ENCODE measurements around the gene NEK5.
"Not testable (repeated sequence)": the region's sequence is repeated elsewhere in the genome, so short reads cannot be mapped to it uniquely, and the experiment has no call there.

NEK5 gene

DNA sequence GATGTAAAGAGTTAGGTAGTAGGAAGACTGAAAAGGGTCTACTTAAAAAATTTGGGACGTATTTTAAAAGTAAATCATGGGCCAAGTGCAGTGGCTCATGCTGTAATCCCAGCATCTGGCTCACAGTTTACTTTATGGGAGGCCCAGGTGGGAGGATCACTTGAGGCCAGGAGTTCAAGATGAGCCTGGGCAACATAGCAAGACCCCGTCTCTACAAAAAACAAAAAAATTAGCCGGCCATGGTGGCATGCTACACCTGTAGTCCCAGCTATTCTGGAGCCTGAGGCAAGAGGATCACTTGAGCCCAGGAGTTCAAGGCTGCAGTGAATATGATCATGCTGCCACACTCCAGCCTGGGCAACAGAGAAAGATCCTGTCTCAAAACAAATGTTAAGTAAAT lies 81.4 kb downstream of the NEK5 start:
- DNase-seq (ENCODE audit: low read depth): no peak
- TF ChIP-seq, protein P1, sequence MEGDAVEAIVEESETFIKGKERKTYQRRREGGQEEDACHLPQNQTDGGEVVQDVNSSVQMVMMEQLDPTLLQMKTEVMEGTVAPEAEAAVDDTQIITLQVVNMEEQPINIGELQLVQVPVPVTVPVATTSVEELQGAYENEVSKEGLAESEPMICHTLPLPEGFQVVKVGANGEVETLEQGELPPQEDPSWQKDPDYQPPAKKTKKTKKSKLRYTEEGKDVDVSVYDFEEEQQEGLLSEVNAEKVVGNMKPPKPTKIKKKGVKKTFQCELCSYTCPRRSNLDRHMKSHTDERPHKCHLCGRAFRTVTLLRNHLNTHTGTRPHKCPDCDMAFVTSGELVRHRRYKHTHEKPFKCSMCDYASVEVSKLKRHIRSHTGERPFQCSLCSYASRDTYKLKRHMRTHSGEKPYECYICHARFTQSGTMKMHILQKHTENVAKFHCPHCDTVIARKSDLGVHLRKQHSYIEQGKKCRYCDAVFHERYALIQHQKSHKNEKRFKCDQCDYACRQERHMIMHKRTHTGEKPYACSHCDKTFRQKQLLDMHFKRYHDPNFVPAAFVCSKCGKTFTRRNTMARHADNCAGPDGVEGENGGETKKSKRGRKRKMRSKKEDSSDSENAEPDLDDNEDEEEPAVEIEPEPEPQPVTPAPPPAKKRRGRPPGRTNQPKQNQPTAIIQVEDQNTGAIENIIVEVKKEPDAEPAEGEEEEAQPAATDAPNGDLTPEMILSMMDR (conservative IDR thresholded peaks at IDR 0.05; ENCODE audit: control insufficient read depth, insufficient read depth, low read depth, low read length): no peak
- H3K4me3 ChIP-seq (ENCODE audit: control insufficient read depth, low read depth, low read length): no peak overlapping the region

DNA sequence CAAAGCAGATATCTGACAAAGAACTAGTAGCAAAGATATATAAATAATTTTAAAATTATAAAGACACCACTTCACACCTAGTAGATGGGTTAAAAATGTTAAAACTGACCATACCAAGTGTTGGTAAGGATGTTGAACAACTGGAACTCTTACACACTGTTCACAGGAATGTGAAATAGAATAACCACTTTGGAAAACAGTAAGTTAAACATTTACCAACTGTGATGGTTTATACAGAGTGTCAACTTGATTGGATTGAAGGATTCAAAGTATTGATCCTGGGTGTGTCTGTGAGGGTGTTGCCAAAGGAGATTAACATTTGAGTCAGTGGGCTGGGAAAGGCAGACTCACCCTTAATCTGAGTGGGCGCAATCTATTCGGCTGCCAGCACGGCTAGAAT lies 85.2 kb downstream of the NEK5 start:
- TF ChIP-seq, protein P1 (conservative IDR thresholded peaks at IDR 0.05; ENCODE audit: control insufficient read depth, insufficient read depth, low read depth, low read length): no peak
- no peak for DNase-seq (ENCODE audit: low read depth)

DNA sequence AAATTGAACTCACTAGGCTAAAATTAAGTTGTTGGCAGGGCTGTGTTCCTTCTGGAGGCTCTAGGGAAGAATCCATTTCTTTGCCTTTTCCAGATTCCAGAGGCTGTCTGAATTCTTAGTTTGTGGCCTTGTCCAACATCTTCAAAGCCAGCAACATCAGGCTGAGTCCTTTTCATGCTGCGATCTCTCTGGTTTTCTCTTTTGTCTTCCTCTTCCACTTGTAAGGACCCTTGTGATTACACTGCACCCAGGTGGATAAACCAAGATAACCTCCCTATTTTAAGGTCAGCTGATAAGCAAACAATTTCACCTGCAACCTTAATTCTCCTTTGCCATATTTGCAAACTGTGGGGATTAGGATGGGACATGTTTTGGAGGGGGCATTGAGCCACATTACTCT lies 92.8 kb downstream of the NEK5 start:
- TF ChIP-seq, protein P1 (conservative IDR thresholded peaks at IDR 0.05; ENCODE audit: control insufficient read depth, insufficient read depth, low read depth, low read length): no peak
- no peak overlapping the region for H3K4me3 ChIP-seq (ENCODE audit: control insufficient read depth, low read depth, low read length)
- DNase-seq (ENCODE audit: low read depth): no peak

More for the DNA sequence above, 85.2 kb downstream of the NEK5 start:
- H3K4me3 ChIP-seq (ENCODE audit: control insufficient read depth, low read depth, low read length): no peak overlapping the region

DNA sequence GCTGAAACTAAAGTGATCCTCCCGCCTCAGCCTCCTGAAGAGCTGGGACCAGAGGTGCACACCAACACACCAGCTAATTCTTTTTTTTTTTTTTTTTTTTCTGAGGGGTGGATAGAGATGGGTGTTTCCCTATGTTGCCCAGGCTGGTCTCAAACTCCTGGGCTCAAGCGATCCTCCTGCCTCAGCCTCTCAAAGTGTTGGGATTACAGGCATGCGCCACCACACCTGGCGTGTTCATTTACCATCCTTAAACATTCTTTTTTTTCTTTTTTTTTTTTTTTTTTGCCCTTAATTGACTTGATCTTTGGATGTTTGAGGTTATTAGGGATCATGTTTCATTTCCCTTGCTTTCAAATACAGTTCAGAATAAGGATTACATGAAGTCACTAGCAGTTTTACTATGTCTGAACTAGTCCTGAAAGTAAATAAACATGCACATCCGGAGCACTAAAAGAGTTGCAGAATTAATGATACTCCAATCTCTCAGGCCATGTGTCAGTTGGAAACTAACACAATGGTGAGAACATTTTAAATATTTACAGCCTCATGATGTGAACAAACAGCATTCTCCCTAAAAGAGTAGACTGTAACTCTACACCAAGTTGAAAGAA lies 94.2 kb downstream of the NEK5 start:
- TF ChIP-seq, protein P1 (conservative IDR thresholded peaks at IDR 0.05; ENCODE audit: control insufficient read depth, insufficient read depth, low read depth, low read length): no peak
- no peak overlapping the region for H3K4me3 ChIP-seq (ENCODE audit: control insufficient read depth, low read depth, low read length)

DNA sequence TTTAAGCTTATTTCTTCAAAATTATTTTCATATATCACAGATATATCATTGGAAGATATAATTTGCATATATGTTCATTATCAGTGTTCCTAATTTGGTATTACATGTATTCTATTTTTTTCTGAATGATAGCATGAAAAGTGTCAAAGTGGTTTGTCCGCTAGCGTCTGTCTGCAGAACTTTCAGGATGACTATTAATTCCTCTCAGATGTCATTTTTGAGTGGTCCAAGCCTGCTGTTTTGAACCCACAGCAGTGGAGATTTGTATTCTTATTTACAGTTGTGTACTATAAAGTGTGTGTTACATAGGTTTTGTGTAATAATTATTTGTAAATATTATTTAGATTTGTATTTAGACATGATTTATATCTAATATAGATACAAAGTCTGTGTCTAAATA lies 95.8 kb downstream of the NEK5 start:
- TF ChIP-seq, protein P1 (conservative IDR thresholded peaks at IDR 0.05; ENCODE audit: control insufficient read depth, insufficient read depth, low read depth, low read length): no peak
- H3K4me3 ChIP-seq (ENCODE audit: control insufficient read depth, low read depth, low read length): no peak overlapping the region
- no peak for DNase-seq (ENCODE audit: low read depth)

More for the DNA sequence above, 94.2 kb downstream of the NEK5 start:
- DNase-seq (ENCODE audit: low read depth): no peak

DNA sequence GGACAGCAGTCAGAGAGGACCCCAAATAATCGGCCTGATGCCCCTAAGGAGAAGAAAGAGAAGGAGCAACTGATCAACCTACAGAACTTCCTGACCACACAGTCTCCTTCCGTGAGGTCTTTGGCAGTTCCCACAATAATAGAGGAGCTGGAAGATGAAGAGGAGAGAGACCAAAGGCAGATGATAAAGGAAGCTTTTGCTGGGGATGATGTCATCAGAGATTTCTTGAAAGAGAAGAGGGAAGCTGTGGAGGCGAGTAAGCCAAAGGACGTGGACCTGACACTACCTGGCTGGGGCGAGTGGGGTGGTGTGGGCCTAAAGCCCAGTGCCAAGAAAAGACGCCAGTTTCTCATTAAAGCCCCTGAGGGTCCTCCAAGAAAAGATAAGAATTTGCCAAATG lies 98.5 kb downstream of the NEK5 start:
- H3K4me3 ChIP-seq (ENCODE audit: control insufficient read depth, low read depth, low read length); DNase-seq (ENCODE audit: low read depth): not testable (repeated sequence)

DNA sequence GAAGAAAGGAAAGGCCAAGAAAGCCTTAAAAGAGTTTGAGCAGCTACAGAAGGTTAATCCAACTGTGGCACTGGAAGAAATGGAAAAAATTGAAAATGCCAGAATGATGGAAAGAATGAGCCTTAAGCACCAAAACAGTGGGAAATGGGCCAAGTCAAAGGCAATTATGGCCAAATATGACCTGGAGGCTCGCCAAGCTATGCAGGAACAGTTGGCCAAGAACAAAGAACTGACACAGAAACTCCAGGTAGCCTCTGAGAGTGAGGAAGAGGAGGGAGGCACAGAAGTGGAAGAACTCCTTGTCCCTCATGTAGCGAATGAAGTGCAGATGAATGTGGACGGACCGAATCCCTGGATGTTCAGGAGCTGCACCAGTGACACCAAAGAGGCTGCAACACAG lies 99.3 kb downstream of the NEK5 start:
- H3K4me3 ChIP-seq (ENCODE audit: control insufficient read depth, low read depth, low read length): no peak overlapping the region
- TF ChIP-seq, protein P1 (conservative IDR thresholded peaks at IDR 0.05; ENCODE audit: control insufficient read depth, insufficient read depth, low read depth, low read length): no peak
- no peak for DNase-seq (ENCODE audit: low read depth)
